Activated T-cell treated with anti-CD3 and anti-CD28 coated beads, Interleukin-2, amount 50 U/mL, for 24 hours (primary cell): ENCODE measurements around the gene PDLIM7.
"Not testable (repeated sequence)": the region's sequence is repeated elsewhere in the genome, so short reads cannot be mapped to it uniquely, and the experiment has no call there.

ENCODE experiments used
- DNase-seq: peaks from one replicate; pipeline ENCODE4 v3.0.0-alpha.2; 2020
- H3K27ac Mint-ChIP-seq: 2 replicates; pipeline ENCODE4 v1.8.0; 2020; ENCODE audit warnings: mild to moderate bottlenecking, mixed read lengths
- H3K27me3 Mint-ChIP-seq: 2 replicates; pipeline ENCODE4 v1.8.0; 2020; ENCODE audit warnings: mixed read lengths
- H3K36me3 Mint-ChIP-seq: 2 replicates; pipeline ENCODE4 v1.8.0; 2020; ENCODE audit warnings: low read depth, mixed read lengths
- H3K4me1 Mint-ChIP-seq: 2 replicates; pipeline ENCODE4 v1.8.0; 2020; ENCODE audit warnings: low read depth, mixed read lengths
- H3K4me3 Mint-ChIP-seq: 2 replicates; pipeline ENCODE4 v1.8.0; 2020; ENCODE audit warnings: mild to moderate bottlenecking, moderate library complexity, mixed read lengths
- H3K9me3 Mint-ChIP-seq: 2 replicates; pipeline ENCODE4 v1.8.0; 2020; ENCODE audit warnings: mixed read lengths

Gene PDLIM7

DNA sequence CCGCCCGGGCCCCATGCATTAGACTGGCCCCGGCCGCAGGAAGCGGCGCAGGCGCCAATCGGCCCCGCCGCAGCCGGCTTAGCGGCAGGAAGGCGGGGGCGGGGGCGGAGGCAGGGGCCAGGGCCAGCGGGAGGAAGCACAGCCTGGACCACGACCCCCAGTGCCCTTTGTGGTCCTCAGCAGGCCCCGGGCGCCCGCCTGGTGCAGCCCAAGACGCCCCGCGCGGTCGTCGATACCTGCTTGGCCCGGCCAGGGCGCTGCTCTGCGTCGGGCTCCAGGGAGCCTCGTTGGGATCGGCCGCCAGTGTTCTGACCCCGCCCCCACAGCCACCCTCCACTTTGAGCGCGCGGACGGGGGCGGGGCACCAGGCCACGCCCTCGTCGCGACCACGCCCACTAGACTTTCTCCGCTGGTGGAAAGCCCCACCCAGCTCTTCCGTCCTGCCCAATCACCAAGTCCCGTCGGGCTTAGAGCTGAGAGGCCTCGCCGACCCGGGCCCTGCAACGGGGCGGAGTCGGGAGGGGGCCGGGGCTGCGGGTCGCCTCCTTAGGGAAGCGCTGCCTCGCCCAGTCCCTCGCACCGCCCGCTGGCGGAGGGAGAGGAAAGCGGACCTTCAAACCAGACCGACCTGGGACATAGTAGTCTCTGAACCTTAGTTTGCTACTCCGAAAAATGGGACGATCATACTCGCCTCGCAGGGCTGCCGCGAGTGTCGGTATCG, at the start of gene PDLIM7:
PDLIM7 (minus strand) TSS at position 313 of the 721 bp plus-strand sequence. CDS start 1,092 bp downstream, outside the sequence.
- Mint-ChIP-seq H3K27ac (peak within 1 kb of the TSS; percentile 74), H3K4me3 (peak within 1 kb of the TSS; percentile 80), H3K27me3 (peaks cover 16% of the 10 kb centered on the region), H3K9me3 (no peaks in the 10 kb centered on the region), H3K36me3 (peaks cover 8% of the 10 kb centered on the region), H3K4me1 (peaks cover 51% of the 10 kb centered on the region)
- DNase-seq: peak; percentile 96

GRCh38 chr5:177546258-177546741, 48.9 kb upstream of the PDLIM7 start:
- no peak for DNase-seq
- H3K9me3 Mint-ChIP-seq: no peaks in the 10 kb centered on the region
- H3K27ac Mint-ChIP-seq: peak overlapping the region; percentile 67
- no peak overlapping the region for H3K4me3 Mint-ChIP-seq
- H3K4me1 Mint-ChIP-seq: peaks cover 40% of the 10 kb centered on the region
- no peaks in the 10 kb centered on the region for H3K27me3 Mint-ChIP-seq
- peaks cover 48% of the 10 kb centered on the region for H3K36me3 Mint-ChIP-seq

DNA sequence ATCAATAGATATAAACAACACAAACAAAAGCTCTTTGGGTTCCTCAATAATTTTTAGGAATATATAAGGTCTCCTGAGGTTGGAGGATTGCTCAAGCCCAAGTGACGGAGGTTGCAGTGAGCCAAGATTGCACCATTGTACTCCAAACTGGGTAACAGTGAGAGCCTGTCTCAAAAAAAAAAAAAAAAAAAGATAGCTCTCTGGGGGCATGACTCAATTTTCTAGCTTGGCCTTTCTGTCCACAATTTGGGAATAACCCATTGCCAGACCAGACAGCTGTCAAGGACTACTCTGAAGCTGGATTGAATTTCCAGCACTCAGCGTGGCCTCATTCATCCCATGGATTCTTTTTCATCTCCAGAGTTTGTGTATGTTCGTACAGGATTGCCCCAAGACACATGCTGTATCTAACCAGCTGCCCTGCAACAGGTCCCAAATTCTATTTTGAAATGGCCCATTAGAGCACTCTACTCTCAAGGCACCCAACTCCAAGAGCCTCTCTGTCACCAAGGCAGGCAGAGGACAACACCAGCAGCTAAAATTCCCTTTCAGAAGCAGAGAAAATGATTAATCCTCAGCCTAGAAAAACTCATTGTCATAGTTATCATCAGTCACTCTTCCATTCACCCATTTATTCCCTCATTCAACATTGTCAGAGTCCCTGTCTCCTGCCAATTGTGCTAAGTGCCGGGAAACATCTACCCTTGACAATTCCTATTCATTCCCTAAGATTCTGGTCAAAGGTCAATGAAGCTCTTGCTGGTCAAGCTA, 48.3 kb upstream of the PDLIM7 start:
- peaks cover 47% of the 10 kb centered on the region for H3K36me3 Mint-ChIP-seq
- no peak overlapping the region for H3K4me3 Mint-ChIP-seq
- no peaks in the 10 kb centered on the region for H3K9me3 Mint-ChIP-seq
- peak overlapping the region; percentile 67 for H3K27ac Mint-ChIP-seq
- H3K4me1 Mint-ChIP-seq: peaks cover 43% of the 10 kb centered on the region
- no peaks in the 10 kb centered on the region for H3K27me3 Mint-ChIP-seq
- no peak for DNase-seq

DNA sequence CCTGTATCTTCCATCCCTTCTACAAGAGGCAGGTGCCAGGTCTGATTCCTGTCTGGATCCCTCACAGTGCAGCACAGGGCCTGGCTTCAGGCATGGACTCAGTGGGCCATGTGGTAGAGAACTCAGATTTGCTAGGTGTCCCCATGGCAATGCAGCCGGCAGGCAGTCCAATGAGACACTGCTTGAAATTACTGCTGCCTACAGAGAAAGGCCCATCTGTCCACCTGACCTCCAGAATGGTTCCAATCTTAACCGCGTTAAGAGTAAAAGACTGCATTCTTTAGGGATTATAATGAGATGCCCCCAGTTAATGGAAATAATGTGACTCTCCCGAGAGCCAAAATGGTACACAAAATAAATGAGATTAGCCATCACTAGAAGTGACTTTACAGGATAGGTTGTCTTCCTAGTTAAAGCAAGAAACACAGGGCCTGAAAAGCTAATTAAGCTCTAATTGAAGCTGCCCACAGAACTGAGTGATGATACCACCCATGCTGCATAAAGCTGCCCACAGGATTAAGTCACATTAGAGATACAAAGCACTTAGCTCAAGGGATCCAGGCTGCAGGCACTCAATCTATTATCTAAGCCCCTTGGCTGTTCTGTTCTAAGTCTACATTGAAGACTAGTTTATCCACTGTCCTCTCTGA, 45.5 kb upstream of the PDLIM7 start:
- no peak overlapping the region for H3K4me3 Mint-ChIP-seq
- DNase-seq: no peak
- H3K4me1 Mint-ChIP-seq: peaks cover 34% of the 10 kb centered on the region
- H3K27me3 Mint-ChIP-seq: no peaks in the 10 kb centered on the region
- peaks cover 56% of the 10 kb centered on the region for H3K36me3 Mint-ChIP-seq
- no peak overlapping the region for H3K27ac Mint-ChIP-seq
- no peaks in the 10 kb centered on the region for H3K9me3 Mint-ChIP-seq

- Mint-ChIP-seq H3K36me3 (peaks cover 66% of the 10 kb centered on the region), H3K27me3 (no peaks in the 10 kb centered on the region), H3K4me3 (no peak overlapping the region), H3K4me1 (peaks cover 16% of the 10 kb centered on the region), H3K27ac (peak overlapping the region; percentile 50), H3K9me3 (no peaks in the 10 kb centered on the region)
- DNase-seq: no peak
Observed at GRCh38 chr5:177540438-177540837, 43.0 kb upstream of the PDLIM7 start.

DNA sequence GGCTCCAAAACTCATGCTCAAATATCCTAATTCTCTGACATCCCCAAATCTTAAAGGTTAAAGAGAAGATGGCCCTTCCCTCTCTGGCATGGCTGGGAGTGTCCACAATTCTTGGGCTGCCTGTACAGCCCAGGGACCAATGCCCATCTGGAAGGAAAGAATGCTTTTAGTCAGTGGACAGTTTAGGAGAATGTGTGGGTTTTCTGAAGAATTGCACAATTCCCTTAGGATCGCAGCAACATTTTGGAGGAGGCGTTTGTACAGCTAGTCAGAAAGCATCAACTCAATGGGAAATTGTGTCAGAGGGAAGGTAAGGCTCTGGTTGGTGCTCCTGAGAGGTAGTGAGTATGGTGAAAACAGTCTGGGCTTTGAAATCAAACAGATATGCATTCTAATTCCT, 42.0 kb upstream of the PDLIM7 start:
- Mint-ChIP-seq H3K4me1 (peaks cover 13% of the 10 kb centered on the region), H3K4me3 (no peak overlapping the region), H3K27ac (no peak overlapping the region), H3K36me3 (peaks cover 73% of the 10 kb centered on the region), H3K27me3 (no peaks in the 10 kb centered on the region), H3K9me3 (no peaks in the 10 kb centered on the region)
- DNase-seq: no peak

DNA sequence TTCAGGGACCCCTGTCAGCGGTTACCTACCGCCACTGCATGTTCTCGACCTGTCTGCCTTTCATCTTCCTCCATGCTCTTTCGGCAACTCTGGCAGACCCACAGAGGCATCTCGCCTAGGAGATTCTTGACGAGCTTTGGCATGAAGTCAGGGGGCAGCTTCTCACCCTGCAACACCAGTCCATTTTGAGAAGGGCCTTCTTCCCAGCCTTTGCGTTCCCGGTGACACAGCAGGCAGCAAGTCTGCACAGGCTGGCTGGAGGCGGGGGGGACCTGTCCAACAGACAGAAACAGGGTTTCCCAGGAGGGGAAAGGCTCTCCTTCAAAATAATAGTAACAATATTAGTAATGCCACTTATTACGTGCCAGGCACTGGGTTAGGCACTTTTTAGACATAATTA, 41.5 kb upstream of the PDLIM7 start:
- Mint-ChIP-seq H3K36me3 (peaks cover 70% of the 10 kb centered on the region), H3K27ac (peak overlapping the region; percentile 26), H3K9me3 (no peaks in the 10 kb centered on the region)

DNA sequence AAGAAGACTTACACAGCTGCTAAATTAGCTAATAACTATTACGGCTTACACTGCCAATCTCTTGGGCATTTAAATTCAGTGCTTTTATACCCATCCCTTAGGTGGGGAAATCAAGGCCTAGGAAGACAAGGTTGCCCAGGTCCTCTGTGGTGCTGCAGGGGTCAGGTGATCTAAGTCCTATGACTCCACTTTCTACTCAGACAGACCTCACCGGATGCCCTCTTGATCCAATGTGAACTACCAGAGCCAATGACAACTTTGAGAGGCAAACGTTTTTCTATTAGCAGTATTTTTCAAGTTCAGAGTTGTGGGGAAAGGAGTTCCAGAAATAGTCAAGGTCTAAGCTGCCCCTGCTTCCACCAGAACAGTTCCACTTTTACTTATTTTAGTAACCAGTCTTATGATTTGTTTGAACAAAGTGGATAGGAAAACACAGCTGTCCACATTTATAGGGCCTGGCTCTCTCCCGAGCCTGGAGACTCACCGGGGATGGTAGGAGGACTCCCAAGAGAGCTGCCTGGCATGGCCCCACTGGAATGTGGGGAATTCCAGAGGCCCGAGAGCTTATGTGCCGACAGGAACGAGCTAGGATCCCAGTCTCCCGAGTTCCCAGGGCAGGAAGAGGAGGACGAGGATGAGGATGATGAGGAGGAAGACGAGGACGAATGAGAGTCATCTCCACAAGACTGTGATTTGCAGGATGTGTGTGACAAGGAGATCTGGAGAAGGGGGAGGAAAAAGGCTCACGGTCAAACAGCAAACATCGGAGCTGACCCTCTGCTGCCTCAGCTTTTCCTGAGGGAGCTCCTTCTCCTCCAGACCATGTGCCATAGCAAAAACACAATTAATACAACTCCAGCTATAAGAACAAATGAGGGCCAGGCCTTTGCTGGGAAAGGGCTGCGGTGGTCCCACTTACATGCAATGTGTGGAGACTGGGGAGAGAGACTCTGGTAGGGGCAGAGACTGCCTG, 40.3 kb upstream of the PDLIM7 start:
- peak overlapping the region; percentile 24 for H3K27ac Mint-ChIP-seq
- H3K27me3 Mint-ChIP-seq: no peaks in the 10 kb centered on the region

More for the DNA sequence above, 41.5 kb upstream of the PDLIM7 start:
- H3K27me3 Mint-ChIP-seq: no peaks in the 10 kb centered on the region
- no peak for DNase-seq
- H3K4me1 Mint-ChIP-seq: peaks cover 9% of the 10 kb centered on the region
- no peak overlapping the region for H3K4me3 Mint-ChIP-seq

DNA sequence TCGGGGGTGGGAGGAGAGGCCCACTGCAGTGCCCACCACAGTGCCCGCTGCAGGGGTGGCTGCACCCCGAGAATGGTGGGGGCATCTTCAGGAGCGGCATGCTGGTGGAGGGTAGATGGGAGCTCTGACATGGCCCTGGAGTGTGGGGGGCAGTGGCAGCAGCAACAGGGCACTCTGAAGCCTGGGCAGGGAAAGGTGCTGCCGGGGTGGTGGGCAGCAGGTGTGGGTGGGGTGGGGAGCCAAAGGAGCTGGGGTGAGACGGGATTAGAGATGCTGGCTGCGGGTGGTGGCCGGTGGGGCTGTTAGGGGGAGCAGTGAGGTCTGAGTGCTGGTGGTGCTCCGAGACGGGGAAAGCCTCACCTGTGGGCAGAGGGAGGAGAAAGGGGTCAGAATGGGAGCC, 39.0 kb upstream of the PDLIM7 start:
- H3K36me3 Mint-ChIP-seq: peaks cover 80% of the 10 kb centered on the region
- H3K9me3 Mint-ChIP-seq: no peaks in the 10 kb centered on the region
- no peaks in the 10 kb centered on the region for H3K27me3 Mint-ChIP-seq
- no peak overlapping the region for H3K27ac Mint-ChIP-seq
- DNase-seq: no peak
- peaks cover 4% of the 10 kb centered on the region for H3K4me1 Mint-ChIP-seq
- H3K4me3 Mint-ChIP-seq: no peak overlapping the region

More for the DNA sequence above, 40.3 kb upstream of the PDLIM7 start:
- Mint-ChIP-seq H3K9me3 (no peaks in the 10 kb centered on the region), H3K4me1 (peaks cover 4% of the 10 kb centered on the region), H3K36me3 (peaks cover 77% of the 10 kb centered on the region), H3K4me3 (no peak overlapping the region)
- DNase-seq: no peak

DNA sequence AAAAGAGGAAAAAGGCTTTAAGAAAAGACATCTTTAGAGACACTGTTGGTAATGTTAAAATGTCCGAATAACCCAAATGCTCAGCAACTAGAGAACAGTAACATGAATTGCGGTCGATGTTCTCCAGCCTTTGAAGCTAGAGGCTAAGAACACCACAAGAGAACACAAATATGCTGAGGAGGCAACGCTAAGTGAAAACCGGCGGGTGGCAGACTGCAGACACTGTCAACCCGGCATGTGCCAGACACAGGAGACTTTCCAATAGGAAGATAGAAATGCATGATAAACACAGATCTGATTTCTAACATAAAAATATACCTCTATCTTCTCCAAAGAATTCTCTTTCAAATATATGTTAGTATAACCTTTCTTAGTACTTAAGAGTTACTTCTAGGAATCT, 37.7 kb upstream of the PDLIM7 start:
- Mint-ChIP-seq H3K4me3 (no peak overlapping the region), H3K27ac (no peak overlapping the region), H3K36me3 (peaks cover 84% of the 10 kb centered on the region), H3K9me3 (no peaks in the 10 kb centered on the region), H3K4me1 (no peaks in the 10 kb centered on the region), H3K27me3 (no peaks in the 10 kb centered on the region)
- DNase-seq: no peak

DNA sequence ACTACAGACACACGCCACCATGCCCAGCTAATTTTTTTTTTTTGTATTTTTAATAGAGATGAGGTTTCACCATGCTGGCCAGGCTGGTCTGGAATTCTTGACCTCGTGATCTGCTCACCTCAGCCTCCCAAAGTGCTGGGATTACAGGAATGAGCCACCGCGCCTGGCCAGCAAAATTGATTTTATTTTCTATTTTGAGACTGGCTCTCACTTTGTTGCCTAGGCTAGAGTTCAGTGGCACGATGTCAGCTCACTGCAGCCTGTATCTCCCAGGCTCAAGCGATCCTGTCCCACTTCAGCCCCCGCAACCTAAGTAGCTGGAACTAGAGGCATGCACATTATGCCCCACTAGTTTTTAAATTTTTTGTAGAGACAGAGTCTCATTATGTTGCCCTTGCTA, 37.0 kb upstream of the PDLIM7 start:
- H3K27me3 Mint-ChIP-seq, H3K4me3 Mint-ChIP-seq, H3K9me3 Mint-ChIP-seq, H3K27ac Mint-ChIP-seq, DNase-seq, H3K4me1 Mint-ChIP-seq: not testable (repeated sequence)
- H3K36me3 Mint-ChIP-seq: peaks cover 85% of the 10 kb centered on the region

DNA sequence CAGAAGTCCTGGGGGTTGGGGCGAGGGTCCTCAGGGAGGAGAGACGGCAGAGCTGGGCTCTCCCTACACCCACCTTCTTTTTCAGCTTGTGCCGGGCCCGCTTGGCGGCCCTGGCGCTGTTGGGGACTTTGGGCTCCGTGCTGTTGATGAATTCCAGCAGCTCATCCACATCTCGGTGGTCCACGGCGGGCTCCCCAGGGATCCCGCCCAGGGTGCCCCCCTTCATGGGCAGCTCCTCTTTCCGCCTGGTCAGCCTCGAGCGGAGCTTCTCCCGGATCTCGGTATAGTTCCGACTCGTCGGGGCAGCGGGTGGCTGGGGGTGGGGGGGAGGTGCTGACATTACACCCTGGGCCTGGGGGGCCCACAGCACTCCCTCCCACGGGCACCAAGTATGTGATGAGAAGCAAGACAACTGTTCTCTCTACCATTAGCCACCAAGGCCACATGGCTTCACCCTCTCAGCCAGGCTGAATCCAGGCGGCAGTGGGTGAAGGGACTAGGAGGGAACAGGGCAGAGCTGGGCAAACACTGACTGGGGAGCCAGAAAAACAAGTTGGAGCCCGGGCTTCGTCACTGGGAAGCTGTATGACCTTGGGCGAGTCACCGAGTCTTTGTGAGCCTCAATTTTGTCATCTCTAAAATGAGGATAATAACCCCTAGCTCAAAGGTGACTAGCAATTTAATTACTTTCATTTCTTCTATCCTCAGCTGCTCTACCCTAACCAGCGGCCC, 34.0 kb upstream of the PDLIM7 start:
- no peaks in the 10 kb centered on the region for H3K9me3 Mint-ChIP-seq
- no peak for DNase-seq
- H3K36me3 Mint-ChIP-seq: peaks cover 60% of the 10 kb centered on the region
- no peaks in the 10 kb centered on the region for H3K27me3 Mint-ChIP-seq
- H3K4me3 Mint-ChIP-seq: no peak overlapping the region
- H3K4me1 Mint-ChIP-seq: no peaks in the 10 kb centered on the region
- H3K27ac Mint-ChIP-seq: peak overlapping the region; percentile 58

- H3K4me1 Mint-ChIP-seq: no peaks in the 10 kb centered on the region
- H3K36me3 Mint-ChIP-seq: peaks cover 57% of the 10 kb centered on the region
- H3K27ac Mint-ChIP-seq: peak overlapping the region; percentile 58
- H3K9me3 Mint-ChIP-seq: no peaks in the 10 kb centered on the region
- H3K4me3 Mint-ChIP-seq: no peak overlapping the region
- no peaks in the 10 kb centered on the region for H3K27me3 Mint-ChIP-seq
- DNase-seq: no peak
Observed at GRCh38 chr5:177530638-177531037, 33.2 kb upstream of the PDLIM7 start.
